OCI-LY3 (cell line): Measurements from ENCODE around the gene MYB.
A peak's percentile ranks its signal among the peaks of the same experiment; 100 is the strongest.

Experiments
- H2AFZ ChIP-seq: fragments of 200-600, 300-600 bp; shearing (Covaris generic); 2 replicates; pipeline ENCODE4 v1.6.0; 2014; ENCODE audit warnings: antibody characterized with exemption, low read depth, low read length
- H3K27ac ChIP-seq: fragments of 200-600, 300-600 bp; sonication (generic); 2 replicates; pipeline ENCODE4 v1.5.1; 2014; ENCODE audit warnings: mild to moderate bottlenecking, low read length, moderate library complexity, mixed read lengths
- H3K27me3 ChIP-seq: fragments of 200-600, 300-600 bp; sonication (generic); 2 replicates; pipeline ENCODE4 v1.6.1; 2014; ENCODE audit warnings: low read depth, low read length, mixed read lengths
- H3K36me3 ChIP-seq: fragments of 200-600, 300-600 bp; sonication (generic); replicated peaks from 2 replicates; pipeline ENCODE3; 2014; ENCODE audit warnings: low read depth, low read length, mixed read lengths
- H3K4me1 ChIP-seq: fragments of 300-600, 200-600 bp; sonication (generic); 2 replicates; pipeline ENCODE4 v1.6.1; 2014; ENCODE audit warnings: low read length, mixed read lengths
- H3K4me2 ChIP-seq: fragments of 200-600, 300-600 bp; sonication (generic); 2 replicates; pipeline ENCODE4 v1.6.1; 2014; ENCODE audit warnings: low read length, mixed read lengths
- H3K4me3 ChIP-seq: fragments of 300-600, 200-600 bp; sonication (generic); 2 replicates; pipeline ENCODE4 v1.5.1; 2014; ENCODE audit warnings: antibody characterized with exemption, mild to moderate bottlenecking, low read length, moderate library complexity
- H3K79me2 ChIP-seq: fragments of 300-600, 200-600 bp; shearing (Covaris generic); 2 replicates; pipeline ENCODE4 v1.6.1; 2014; ENCODE audit warnings: mild to moderate bottlenecking, low read length, mixed read lengths
- H3K9ac ChIP-seq: fragments of 300-600, 200-600 bp; shearing (Covaris generic); 2 replicates; pipeline ENCODE4 v1.6.0; 2014; ENCODE audit warnings: mild to moderate bottlenecking, low read length, moderate library complexity
- H3K9me3 ChIP-seq: fragments of 200-600, 300-600 bp; shearing (Covaris generic); 2 replicates; pipeline ENCODE4 v1.6.1; 2014; ENCODE audit warnings: low read length, mixed read lengths; ENCODE audit not compliant: insufficient read depth
- H4K20me1 ChIP-seq: fragments of 200-600, 300-600 bp; sonication (generic); 2 replicates; pipeline ENCODE4 v1.6.1; 2016; ENCODE audit warnings: low read length, mixed read lengths; ENCODE audit not compliant: insufficient read depth
- CTCF ChIP-seq: fragments of 200-600, 300-600 bp; sonication (generic); IDR thresholded peaks from 2 replicates; pipeline ENCODE4 v1.5.1; 2014; ENCODE audit warnings: antibody characterized with exemption, low read length, low read depth
- EZH2phosphoT487 ChIP-seq: fragments of 200-600 bp; shearing (Covaris generic); IDR thresholded peaks from 2 replicates; pipeline ENCODE4 v1.6.1; 2018; ENCODE audit warnings: antibody characterized with exemption, mixed run types, low read depth

Gene MYB

GRCh38 chr6:135250234-135250633, 69.1 kb downstream of the MYB start:
- Histone ChIP-seq H3K4me1 (peaks cover 23% of the 10 kb centered on the region), H3K27me3 (no peaks in the 10 kb centered on the region), H3K9me3 (no peaks in the 10 kb centered on the region), H3K27ac (no peak overlapping the region), H3K9ac (no peak overlapping the region), H3K4me3 (no peak overlapping the region), H3K79me2 (no peaks in the 10 kb centered on the region), H4K20me1 (no peaks in the 10 kb centered on the region), H3K36me3 (no peaks in the 10 kb centered on the region), H2AFZ (no peak overlapping the region), H3K4me2 (peak overlapping the region; percentile 32)
- TF ChIP-seq CTCF: no peak
- no peak for TF ChIP-seq EZH2phosphoT487

GRCh38 chr6:135250751-135251497, 69.8 kb downstream of the MYB start:
- Histone ChIP-seq H3K9me3 (no peaks in the 10 kb centered on the region), H4K20me1 (no peaks in the 10 kb centered on the region), H3K27ac (no peak overlapping the region), H2AFZ (no peak overlapping the region), H3K36me3 (no peaks in the 10 kb centered on the region), H3K9ac (no peak overlapping the region), H3K4me1 (peaks cover 23% of the 10 kb centered on the region), H3K4me3 (no peak overlapping the region), H3K4me2 (no peak overlapping the region), H3K27me3 (no peaks in the 10 kb centered on the region), H3K79me2 (no peaks in the 10 kb centered on the region)
- no peak for TF ChIP-seq CTCF
- no peak for TF ChIP-seq EZH2phosphoT487

DNA sequence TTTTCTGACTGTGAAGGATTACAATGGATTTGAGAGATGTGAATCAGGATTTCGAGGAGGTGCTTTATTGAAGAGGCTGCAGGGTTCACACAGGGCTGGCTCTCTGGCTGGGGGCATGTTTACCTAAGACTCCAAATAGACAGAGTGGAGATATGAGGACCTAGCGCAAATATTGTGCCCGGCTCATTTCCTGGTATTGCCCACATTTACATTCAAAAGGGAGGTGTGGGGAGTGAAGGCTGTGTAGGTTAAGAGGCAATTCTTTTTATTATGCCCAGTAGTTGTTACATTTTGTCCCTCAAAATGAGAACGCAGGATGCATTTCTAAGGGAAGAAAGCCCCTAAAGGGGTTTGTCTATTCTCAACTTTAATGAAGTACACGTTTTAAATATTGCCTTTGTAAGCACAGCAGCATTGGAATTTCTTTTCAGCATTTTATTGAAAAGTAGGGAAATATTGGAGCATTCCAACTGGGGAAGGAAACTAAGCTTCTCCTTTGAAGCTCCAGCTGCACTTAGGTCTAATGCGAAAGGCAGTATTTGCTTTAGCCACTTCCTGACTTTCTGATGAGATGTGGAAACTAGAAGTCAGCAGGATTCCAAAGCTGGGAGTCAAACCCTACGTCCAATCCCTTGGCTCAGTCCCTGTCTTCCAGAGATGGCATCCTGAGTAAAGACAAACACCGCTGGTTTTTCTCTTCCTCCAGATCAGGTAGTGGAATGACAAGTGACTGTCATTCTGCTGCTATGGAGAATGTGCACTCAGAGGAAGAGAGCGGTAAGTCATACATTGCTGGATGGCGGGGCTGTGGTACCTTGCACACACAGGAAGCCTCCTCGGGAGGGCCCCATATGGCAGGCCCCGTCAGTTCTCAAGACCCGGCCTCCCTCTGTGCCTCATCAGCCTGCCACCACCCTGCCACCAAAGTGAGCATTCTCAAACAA, 70.7 kb downstream of the MYB start:
- Histone ChIP-seq H2AFZ (no peak overlapping the region), H3K4me2 (no peak overlapping the region), H3K27ac (no peak overlapping the region), H3K79me2 (no peaks in the 10 kb centered on the region), H3K36me3 (no peaks in the 10 kb centered on the region), H4K20me1 (no peaks in the 10 kb centered on the region), H3K4me1 (peaks cover 23% of the 10 kb centered on the region), H3K4me3 (no peak overlapping the region), H3K9ac (no peak overlapping the region), H3K9me3 (no peaks in the 10 kb centered on the region), H3K27me3 (no peaks in the 10 kb centered on the region)
- TF ChIP-seq EZH2phosphoT487 (no peak), CTCF (no peak)

GRCh38 chr6:135254471-135254870, 73.4 kb downstream of the MYB start:
- no peak for TF ChIP-seq EZH2phosphoT487
- no peak for TF ChIP-seq CTCF
- H3K4me1 ChIP-seq: peaks cover 22% of the 10 kb centered on the region
- no peak overlapping the region for H3K27ac ChIP-seq
- no peaks in the 10 kb centered on the region for H3K36me3 ChIP-seq
- no peaks in the 10 kb centered on the region; the same call in 1 of the 2 replicates for H3K27me3 ChIP-seq
- H3K4me2 ChIP-seq: no peak overlapping the region
- H3K9ac ChIP-seq: no peak overlapping the region
- no peak overlapping the region for H2AFZ ChIP-seq
- H3K79me2 ChIP-seq: no peaks in the 10 kb centered on the region
- no peaks in the 10 kb centered on the region for H3K9me3 ChIP-seq
- H4K20me1 ChIP-seq: no peaks in the 10 kb centered on the region
- H3K4me3 ChIP-seq: no peak overlapping the region
